GM12878 (cell line): ENCODE measurements around the gene MRPL55. TPM values are rescaled to one million over a fixed set of nuclear protein-coding genes. Genes with fewer than 3 reads are reported as not detected.

ENCODE experiments used
- ATF7 ChIP-seq: fragments of 450-650 bp; IDR thresholded peaks from 2 replicates; pipeline ENCODE4 v1.6.1; 2016; ENCODE audit warnings: low read depth, mild to moderate bottlenecking
- CHD4 ChIP-seq: fragments of 200-600 bp; sonication (generic); IDR thresholded peaks from 2 replicates; pipeline ENCODE4 v1.6.1; 2016; ENCODE audit warnings: mild to moderate bottlenecking
- EGR1 ChIP-seq, 2 experiments: IDR thresholded peaks; 1 replicate in 1 of 2; 2 replicates in 1 of 2; pipeline ENCODE4 v1.6.1; 2011 to 2012; ENCODE audit warnings: low read depth in 2 of 2, low read length in 2 of 2, borderline replicate concordance in 1 of 2, mild to moderate bottlenecking in 1 of 2, moderate library complexity in 1 of 2
- EP300 ChIP-seq, 2 experiments: fragments of 150-350 bp in 1 of 2; IDR thresholded peaks; 2 replicates each; pipeline ENCODE4 v1.6.1; 2011 to 2012; ENCODE audit warnings: low read depth in 2 of 2, low read length in 2 of 2, borderline replicate concordance in 1 of 2, improper control_type of control experiment in 1 of 2, inconsistent platforms in 1 of 2; ENCODE audit not compliant: control insufficient read depth in 1 of 2
- HSF1 ChIP-seq: fragments of 150-350 bp; IDR thresholded peaks from 2 replicates; pipeline ENCODE4 v1.6.1; 2014; ENCODE audit warnings: mild to moderate bottlenecking, low read depth, low read length
- IRF4 ChIP-seq: IDR thresholded peaks from 2 replicates; pipeline ENCODE4 v1.6.1; 2011; ENCODE audit warnings: low read depth, low read length
- JUND ChIP-seq: IDR thresholded peaks from 2 replicates; pipeline ENCODE4 v1.6.1; 2012; ENCODE audit warnings: low read depth, mild to moderate bottlenecking, low read length, improper control_type of control experiment, moderate library complexity
- MEF2A ChIP-seq: IDR thresholded peaks from 2 replicates; pipeline ENCODE4 v1.6.1; 2011; ENCODE audit warnings: low read depth, mild to moderate bottlenecking, low read length, moderate library complexity; ENCODE audit not compliant: insufficient read depth
- NBN ChIP-seq: fragments of 450-650 bp; IDR thresholded peaks from 2 replicates; pipeline ENCODE4 v1.6.1; 2016
- PRDM15 ChIP-seq: fragments of 450-650 bp; formaldehyde crosslinking; IDR thresholded peaks from 2 replicates; pipeline ENCODE4 v1.4.0; 2020; ENCODE audit warnings: mild to moderate bottlenecking, moderate library complexity
- ZNF274 ChIP-seq: IDR thresholded peaks from one replicate; pipeline ENCODE4 v1.8.0; 2011; ENCODE audit not compliant: insufficient read length, insufficient read depth
- polyA plus RNA-seq, 11 experiments: library from polyadenylated mRNA; depleted of rRNA in 4 of 11; unstranded in 6 of 11; stranded (reverse) in 5 of 11; fragments of >200 nt; fragmentation: Nextera tagmentation in 4 of 11; fragmentation: Illumina TruSeq in 1 of 11; extraction: Ambion mirVana in 4 of 11; extraction: Trizol in 1 of 11; gene quantifications; 1 replicate in 1 of 11; 2 replicates in 10 of 11; pipeline versions ENCODE4 v1.2.1 to v1.2.3, GENCODE V29; 2011 to 2016; ENCODE audit warnings: inconsistent platforms in 2 of 11, missing spikeins in 2 of 11, low read depth in 1 of 11
- total RNA-seq, 4 experiments: library from RNA; depleted of rRNA in 3 of 4; stranded (reverse); fragments of >200 nt in 3 of 4; fragmentation: Illumina TruSeq in 1 of 4; extraction: Trizol in 1 of 4; gene quantifications; 2 replicates each; pipeline versions ENCODE4 v1.2.1 to v1.2.3, GENCODE V29; 2013 to 2021
- TF ChIP-seq, protein P1 (sequence below): fragments of 450-650 bp; formaldehyde crosslinking; IDR thresholded peaks from 2 replicates; pipeline ENCODE4 v1.5.0; 2022; ENCODE audit warnings: mild to moderate bottlenecking, missing genetic modification characterization
- TF ChIP-seq, protein P2 (sequence below): IDR thresholded peaks from 2 replicates; pipeline ENCODE4 v1.6.1; 2012; ENCODE audit warnings: low read depth, low read length, improper control_type of control experiment
- TF ChIP-seq, protein P3 (sequence below): fragments of 450-650 bp; IDR thresholded peaks from 2 replicates; pipeline ENCODE4 v1.6.1; 2017; ENCODE audit warnings: mild to moderate bottlenecking, moderate library complexity

The MRPL55 gene
- total and polyA plus RNA-seq, 10 of the 15 experiments (the other 5 are each of a cell fraction or from before 2014, with no cell fraction given) = 15.1 to 143 (median 55.8) TPM

DNA sequence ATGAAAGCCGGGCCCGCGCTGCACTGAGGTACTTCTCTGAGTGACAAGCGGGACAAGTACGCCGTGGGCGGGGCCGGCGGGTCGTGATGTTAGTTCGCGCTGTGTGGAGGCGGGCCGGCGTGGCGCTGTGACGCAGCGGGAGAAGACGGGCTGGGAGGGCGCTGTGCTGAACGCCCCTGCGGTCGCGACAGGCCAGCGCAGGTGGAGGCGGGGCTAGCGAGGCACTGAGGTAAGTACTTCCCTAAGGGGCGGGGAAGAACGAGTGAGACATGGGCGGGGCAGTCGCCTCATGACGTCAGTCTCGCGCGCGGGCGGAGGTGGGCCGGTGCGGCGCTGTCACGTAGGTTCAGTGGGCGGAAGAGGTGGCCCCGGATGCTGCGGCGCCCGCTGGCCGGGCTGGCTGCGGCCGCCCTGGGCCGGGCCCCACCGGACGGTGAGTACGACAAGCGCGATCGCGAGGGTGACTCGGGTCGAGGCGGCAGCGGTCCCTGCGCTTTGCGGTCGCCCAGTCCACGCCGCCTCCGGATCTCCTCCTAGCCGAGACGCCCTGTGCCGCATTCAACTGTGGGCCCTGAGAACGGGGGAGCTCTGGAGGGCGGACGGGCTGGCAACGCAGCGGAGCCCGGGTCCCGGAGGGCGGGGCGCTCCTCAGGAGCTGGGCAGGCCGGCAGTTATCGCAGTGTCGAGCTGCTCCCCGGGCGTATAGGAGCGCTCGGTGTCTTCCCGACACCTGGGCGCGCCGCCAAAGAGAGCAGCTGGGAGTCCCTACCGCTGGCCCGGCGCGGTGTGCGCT lies 31.0 kb upstream of the MRPL55 start, which contains the start of gene GUK1 (continued):
- TF ChIP-seq, protein P1, sequence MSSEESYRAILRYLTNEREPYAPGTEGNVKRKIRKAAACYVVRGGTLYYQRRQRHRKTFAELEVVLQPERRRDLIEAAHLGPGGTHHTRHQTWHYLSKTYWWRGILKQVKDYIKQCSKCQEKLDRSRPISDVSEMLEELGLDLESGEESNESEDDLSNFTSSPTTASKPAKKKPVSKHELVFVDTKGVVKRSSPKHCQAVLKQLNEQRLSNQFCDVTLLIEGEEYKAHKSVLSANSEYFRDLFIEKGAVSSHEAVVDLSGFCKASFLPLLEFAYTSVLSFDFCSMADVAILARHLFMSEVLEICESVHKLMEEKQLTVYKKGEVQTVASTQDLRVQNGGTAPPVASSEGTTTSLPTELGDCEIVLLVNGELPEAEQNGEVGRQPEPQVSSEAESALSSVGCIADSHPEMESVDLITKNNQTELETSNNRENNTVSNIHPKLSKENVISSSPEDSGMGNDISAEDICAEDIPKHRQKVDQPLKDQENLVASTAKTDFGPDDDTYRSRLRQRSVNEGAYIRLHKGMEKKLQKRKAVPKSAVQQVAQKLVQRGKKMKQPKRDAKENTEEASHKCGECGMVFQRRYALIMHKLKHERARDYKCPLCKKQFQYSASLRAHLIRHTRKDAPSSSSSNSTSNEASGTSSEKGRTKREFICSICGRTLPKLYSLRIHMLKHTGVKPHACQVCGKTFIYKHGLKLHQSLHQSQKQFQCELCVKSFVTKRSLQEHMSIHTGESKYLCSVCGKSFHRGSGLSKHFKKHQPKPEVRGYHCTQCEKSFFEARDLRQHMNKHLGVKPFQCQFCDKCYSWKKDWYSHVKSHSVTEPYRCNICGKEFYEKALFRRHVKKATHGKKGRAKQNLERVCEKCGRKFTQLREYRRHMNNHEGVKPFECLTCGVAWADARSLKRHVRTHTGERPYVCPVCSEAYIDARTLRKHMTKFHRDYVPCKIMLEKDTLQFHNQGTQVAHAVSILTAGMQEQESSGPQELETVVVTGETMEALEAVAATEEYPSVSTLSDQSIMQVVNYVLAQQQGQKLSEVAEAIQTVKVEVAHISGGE (CRISPR knock-in tag) = no peak
- no peak for TF ChIP-seq ZNF274
- TF ChIP-seq ATF7 = peak; percentile 95
- TF ChIP-seq HSF1 = no peak
- TF ChIP-seq EGR1 (IDR thresholded peaks at IDR 0.05; ENCODE audit: borderline replicate concordance in 1 of 2, low read depth in 2 of 2, low read length in 2 of 2) = peak in 1 of 2 experiments; percentile 78; a peak in 2 of 3 replicates
- 0 out of 4 replicates have a peak, but pooled peaks of 1 of the 2 experiments have one; percentile 10 for TF ChIP-seq EP300 (IDR thresholded peaks at IDR 0.05; ENCODE audit: borderline replicate concordance in 1 of 2, control insufficient read depth in 1 of 2, low read depth in 2 of 2, low read length in 2 of 2)
- 0 out of 2 replicates have a peak, but pooled peaks have one; percentile 14 for TF ChIP-seq JUND
- TF ChIP-seq PRDM15 (CRISPR knock-in tag) = no peak
- peak; percentile 97 for TF ChIP-seq NBN
- TF ChIP-seq, protein P2, sequence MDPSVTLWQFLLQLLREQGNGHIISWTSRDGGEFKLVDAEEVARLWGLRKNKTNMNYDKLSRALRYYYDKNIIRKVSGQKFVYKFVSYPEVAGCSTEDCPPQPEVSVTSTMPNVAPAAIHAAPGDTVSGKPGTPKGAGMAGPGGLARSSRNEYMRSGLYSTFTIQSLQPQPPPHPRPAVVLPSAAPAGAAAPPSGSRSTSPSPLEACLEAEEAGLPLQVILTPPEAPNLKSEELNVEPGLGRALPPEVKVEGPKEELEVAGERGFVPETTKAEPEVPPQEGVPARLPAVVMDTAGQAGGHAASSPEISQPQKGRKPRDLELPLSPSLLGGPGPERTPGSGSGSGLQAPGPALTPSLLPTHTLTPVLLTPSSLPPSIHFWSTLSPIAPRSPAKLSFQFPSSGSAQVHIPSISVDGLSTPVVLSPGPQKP = no peak; the same call in 1 of the 2 replicates
- TF ChIP-seq, protein P3, sequence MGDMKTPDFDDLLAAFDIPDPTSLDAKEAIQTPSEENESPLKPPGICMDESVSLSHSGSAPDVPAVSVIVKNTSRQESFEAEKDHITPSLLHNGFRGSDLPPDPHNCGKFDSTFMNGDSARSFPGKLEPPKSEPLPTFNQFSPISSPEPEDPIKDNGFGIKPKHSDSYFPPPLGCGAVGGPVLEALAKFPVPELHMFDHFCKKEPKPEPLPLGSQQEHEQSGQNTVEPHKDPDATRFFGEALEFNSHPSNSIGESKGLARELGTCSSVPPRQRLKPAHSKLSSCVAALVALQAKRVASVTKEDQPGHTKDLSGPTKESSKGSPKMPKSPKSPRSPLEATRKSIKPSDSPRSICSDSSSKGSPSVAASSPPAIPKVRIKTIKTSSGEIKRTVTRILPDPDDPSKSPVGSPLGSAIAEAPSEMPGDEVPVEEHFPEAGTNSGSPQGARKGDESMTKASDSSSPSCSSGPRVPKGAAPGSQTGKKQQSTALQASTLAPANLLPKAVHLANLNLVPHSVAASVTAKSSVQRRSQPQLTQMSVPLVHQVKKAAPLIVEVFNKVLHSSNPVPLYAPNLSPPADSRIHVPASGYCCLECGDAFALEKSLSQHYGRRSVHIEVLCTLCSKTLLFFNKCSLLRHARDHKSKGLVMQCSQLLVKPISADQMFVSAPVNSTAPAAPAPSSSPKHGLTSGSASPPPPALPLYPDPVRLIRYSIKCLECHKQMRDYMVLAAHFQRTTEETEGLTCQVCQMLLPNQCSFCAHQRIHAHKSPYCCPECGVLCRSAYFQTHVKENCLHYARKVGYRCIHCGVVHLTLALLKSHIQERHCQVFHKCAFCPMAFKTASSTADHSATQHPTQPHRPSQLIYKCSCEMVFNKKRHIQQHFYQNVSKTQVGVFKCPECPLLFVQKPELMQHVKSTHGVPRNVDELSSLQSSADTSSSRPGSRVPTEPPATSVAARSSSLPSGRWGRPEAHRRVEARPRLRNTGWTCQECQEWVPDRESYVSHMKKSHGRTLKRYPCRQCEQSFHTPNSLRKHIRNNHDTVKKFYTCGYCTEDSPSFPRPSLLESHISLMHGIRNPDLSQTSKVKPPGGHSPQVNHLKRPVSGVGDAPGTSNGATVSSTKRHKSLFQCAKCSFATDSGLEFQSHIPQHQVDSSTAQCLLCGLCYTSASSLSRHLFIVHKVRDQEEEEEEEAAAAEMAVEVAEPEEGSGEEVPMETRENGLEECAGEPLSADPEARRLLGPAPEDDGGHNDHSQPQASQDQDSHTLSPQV = no peak
- TF ChIP-seq IRF4 = no peak
- TF ChIP-seq CHD4 = no peak
- no peak for TF ChIP-seq MEF2A
